OCI-M1 (cell line): ENCODE measurements around the gene TMEM170A.
A peak's percentile ranks its signal among the peaks of the same experiment; 100 is the strongest.
"Not testable (repeated sequence)": the region's sequence is repeated elsewhere in the genome, so short reads cannot be mapped to it uniquely, and the experiment has no call there.

ENCODE experiments used
- DNase-seq: peaks from one replicate; lab custom pipeline; 2025; lab: John Stamatoyannopoulos, UW

TMEM170A gene

DNA sequence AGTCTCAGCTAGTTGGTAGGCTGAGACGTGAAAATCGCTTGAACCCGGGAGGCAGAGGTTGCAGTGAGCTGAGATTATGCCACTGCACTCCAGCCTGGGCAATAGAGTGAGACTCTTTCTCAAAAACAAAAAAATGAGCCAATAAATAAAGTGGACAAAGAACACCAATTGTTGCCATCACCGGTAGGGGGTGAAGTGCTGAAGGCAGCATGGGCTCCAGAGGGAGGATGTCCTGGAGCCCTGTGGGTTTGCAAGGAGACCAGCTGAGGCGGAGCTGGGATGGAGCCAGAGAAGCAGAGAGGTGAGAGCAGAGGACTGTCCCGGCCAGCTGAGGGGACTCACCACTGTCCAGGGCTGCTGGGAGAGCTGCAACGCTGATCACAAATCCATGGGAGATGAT lies 17.0 kb upstream of the TMEM170A start:
- no peak for DNase-seq

DNA sequence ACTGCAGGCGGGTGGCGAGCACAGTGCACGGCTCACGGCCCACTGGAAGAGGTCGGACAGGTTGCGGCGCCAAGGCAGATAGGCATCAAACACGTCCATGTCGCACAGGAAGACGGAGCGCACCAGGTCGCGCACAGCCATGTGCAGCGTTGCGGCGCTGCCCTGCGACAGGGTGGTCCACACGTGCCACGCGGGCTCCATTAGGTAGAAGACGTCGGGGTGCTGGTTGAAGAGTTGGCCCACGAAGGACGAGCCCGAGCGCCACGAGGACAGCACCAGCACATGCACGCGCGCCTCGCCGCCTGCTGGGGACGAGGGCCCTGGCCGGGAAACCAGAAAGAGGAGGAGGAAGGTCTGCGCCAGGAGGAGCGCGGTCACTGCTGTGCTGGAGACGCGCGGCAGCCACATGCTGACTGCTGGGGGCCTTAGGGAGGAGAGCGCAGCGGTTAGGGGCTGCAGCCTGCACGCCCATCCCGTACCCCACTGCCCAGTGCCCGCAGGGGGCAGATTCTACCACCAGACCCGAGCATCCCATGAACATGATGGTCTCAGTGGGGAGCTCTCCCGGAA lies 15.0 kb upstream of the TMEM170A start:
- no peak for DNase-seq

DNA sequence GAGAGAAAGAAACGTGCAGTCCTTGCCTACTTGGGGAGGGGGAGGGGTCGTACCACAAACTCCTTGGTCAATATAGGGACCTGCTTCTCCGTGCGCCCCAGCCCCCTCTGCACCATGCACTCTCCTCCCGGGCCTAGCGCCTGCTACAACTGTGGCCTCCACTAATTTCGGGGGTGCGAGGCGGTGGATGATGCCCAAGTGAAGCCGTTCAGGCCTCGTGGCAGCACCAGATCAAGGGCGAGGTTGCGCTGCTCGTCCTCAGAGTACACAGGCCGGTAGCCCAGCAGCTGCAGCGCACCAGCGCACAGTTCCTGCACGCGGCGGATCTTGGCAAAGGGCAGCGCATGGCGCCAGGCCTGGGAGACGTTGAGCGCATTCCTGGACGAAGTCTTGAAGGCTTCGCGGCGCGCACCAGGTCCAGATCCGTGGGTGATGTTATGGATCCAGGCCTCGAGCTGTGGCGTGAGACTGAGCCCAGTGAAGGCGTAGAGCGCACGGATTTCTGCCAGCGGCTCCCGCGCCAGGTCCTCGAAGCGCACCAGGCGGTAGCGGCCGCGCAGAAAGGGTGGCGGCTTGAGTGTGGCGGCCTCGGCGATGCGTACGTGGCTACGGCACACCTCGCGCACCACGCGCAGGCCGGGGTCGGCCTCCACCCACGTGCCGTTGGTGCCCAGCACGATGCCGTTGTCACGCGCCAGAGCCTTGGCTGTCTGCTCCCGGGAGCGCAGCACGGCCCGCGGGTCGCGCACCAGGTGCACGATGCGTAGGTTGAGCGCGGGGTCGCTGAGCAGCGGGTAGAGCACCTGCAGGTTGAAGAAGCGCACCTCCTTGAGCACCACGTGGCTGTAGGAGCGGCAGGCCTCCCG lies 14.2 kb upstream of the TMEM170A start:
- DNase-seq, result no peak

DNA sequence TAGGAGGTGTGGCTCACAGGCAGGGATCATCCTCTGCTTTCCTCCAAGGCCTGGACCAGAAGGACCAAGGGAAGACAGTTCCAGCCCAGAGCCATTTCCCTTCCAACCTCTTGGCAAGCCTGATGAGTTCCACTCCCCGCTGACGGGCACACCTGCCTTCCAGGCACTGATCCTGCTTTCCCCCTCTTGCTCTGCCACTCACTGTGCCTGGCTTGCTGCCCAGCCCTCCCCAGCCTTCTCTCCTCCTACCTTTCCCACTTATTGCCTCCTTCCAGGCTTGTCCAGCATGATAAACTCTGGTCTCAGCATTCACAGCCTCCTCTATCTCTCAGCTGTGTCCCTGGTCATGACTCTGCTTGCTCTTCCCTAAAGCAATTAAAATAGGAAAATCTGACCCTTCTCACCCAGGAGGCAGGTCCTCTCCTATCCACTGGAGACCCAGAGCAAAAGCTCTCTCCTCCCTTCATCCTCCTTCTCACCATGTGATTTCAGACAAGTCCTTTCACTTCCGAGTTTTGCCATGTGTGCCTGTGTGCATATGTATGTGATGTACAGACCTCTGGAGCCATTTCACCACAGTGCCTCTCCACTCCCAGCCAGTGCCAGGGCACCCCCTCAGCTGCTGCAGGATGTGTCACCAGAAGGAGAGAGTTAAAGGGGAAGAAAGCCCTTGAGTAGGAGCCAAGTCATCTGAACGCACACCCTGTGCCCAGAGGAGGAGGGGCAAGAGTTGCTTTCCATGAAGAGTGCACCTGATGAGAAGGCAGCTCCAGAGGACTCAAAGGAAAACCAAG lies 13.4 kb upstream of the TMEM170A start:
- no peak for DNase-seq

DNA sequence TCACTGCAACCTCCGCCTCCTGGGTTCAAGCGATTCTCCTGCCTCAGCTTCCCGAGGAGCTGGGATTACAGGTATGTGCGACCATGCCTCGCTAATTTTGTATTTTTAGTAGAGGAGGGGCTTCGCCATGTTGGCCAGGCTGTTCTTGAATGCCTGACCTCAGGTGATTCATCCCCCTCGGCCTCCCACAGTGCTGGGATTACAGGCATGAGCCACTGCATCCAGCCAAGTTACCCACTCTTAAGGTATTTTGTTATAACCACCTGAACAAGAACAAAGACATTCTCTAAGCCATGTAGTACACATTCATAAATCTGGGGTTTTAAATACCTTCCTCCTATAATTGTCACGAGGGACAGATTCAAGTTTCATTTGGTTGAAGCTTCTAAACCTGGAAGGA lies 12.3 kb upstream of the TMEM170A start:
- no peak for DNase-seq

DNA sequence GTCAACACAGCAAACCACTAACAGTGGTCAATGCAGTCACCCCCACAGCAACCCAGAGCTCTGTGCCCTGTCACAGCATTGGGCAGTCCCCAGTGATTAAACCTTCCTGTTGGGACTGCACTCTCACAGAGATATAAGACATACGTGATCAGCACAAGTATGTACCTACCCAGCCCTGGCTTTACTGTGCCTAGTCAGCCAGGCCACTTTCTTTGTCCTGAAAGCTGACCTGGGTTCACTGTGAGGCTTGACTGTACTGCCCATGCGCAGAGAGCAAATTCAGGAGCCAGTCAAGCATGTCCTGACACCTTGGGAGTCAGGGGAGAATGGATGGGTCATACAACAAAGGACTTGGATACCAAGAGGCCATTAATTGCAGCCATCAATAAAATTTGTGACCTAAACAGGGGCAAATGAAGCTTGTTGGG lies 10.9 kb upstream of the TMEM170A start:
- DNase-seq, result no peak

DNA sequence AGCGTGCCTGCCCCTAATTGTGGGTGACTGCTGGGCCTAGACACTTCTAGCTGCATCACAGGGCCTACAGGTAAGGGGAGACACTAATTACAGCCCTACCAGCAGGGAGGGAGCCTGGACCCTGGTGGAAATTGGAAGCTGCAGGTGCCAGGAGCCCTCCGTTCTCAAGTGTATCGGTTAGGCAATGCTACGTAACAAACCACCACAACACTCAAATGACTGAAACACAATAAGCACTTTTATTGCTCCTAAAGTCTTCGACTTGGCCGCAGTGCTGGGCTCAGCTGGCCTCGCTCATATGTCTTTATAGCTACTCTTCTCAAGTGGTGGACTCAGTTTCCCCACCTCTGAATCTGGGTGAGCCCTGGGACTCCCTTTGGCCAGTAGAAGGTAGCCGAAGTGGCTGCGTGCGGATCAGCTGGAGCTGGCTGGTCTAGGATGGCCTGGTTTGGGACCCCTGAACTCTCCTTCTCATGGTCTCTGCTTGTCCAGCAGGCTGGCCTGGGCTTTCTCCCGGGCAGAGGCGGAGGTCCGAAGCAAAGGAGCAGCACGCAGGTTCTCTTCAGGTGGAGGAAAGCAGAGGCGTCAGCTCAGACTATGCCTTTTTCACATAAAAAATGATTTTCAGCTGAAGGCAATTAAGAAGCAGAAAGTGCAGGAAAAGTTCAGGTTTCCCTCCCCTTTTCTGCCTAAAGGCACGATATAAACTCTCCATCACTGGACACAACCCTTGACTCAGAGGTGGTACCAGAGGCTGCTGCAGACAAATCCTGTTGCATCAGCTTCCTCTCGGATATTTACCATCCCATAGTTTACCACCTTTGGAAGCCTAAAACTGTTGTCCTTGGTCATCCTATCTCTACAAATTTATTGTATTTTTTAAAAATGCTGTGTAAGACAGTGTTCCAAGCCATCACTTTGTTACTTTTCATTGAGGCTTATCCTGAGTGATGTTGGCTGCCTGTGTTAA lies 8.7 kb upstream of the TMEM170A start:
- no peak for DNase-seq

DNA sequence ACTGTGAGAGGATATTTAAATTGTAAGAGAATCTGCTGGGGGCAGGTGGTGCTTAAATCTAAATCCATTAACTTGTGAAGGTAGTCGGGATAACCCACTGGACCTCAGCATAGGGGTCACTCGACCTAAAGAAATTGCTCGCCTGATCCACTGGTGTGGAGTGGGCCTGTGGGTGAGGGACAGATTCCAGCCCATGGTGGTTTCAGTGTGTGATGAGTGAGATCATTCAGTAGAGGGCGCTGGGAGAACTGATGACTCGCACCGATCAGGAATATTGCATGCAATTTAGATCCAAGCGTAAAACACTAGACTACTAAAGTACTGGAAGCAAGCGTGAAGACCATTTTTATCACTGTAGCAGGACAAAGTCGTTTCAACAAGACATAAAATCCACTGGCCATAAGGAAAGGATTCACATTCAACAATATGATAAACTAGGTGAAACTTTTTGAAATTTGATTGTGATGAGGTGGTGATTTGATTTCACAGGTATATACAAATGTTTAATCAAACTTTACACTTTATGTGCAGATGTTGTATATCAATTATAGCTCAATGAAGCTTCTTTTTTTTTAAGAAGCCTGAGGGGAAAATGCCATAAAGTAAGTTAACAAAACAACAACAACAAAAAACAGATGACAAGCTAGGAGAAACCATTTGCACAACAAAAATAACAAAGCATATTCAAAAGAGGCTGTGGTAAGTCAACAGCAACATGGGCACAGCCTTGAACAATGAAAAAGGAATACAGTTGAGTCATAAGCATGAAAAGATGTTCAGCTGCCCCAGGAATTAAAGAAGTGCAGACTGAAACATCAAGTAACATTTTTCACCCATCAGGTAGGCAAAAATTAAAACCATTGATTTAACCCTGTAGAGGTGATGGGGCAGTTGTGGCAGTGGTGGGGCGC lies 7.5 kb upstream of the TMEM170A start:
- peak; percentile 80 for DNase-seq

DNA sequence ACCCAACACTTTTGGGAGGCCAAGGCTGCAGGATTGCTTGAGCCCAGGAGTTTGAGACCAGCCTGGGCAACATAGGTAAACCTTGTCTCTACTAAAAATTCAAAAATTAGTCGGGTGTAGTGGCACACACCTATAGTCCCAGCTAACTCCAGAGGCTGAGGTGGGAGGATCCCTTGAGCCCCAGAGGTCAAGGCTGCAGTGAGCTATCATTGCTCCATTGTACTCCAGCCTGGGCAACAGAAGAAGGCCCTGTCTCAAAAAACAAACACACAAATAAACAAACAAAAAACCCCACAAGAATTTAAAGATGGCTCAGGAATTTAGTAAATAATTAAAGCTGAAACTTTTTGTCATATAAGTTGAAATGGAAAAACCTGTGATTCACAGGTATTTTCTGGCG lies 2.3 kb upstream of the TMEM170A start:
- DNase-seq, result no peak

DNA sequence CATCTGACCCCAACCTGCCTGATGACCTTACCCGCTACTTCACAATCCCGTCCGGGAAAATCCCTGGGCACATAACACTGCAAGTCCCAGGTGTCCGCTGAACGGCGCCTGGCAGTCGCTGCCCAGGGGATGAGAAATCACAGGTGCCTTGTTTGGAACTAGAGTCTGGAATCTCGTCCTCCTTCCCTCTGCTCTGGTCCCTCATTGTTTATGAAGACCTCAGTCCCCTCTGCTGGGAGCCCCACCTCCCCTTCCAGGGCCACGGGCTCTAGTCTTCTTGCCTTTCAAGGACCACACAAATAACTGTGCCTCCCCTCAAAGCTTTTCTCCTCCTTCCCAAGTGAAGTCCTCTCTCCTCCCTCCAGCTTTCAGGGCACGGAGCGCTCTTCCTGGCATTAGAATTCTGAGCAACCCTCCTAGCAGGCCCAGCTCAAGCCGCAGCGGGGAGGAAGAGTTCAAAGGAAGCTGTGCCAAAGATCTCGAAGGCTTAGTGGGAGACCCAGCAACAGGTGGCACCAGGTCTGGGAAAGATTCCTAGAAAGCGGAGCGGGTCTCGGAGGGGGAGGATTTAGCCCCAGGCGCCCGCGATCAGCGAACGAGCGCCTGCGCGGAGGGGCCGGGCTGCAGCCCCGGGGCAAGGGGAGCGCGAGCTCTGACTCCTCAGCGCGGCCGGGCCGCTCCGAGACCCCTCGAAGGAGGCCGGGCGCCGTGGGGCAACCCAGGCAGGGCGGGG lies 934 bp downstream of the TMEM170A start:
- DNase-seq, result peak; percentile 56

DNA sequence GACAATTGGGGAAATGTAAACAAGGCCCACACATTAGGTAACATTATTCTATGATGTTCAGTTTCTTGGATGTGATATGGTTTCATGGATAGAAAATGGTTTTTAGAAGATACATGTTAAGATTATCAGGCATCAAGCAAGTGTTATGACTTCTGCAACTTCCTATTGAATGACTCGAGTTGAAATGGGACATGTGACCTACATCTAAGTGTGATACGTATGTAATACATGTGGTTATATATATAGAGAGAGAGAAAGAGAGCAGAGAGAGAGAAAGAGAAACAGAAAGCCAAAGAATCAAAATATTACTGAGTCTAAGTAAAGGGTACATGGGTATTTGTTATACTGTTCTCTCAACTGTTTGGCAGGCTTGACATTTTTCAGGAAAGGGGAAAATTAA lies 1.7 kb downstream of the TMEM170A start:
- DNase-seq, result peak; percentile 70

DNA sequence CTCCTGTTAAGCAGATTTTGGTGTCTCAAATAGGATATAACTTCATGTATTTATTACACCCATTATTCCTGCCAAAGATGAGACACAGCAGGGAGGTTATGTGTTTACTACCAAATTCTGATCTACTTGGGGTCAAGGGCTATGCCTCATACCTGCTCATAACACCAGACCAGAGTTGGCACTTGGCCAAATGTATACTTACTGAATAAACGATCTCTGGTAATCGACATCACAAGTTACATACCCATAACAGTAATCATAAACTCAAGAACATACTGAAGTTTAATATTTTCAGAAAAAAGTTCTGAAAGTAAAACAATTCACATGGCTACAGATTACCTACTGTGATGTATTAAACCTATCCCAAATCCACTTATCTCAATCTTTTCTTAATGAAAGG lies 2.9 kb downstream of the TMEM170A start:
- DNase-seq, result no peak

DNA sequence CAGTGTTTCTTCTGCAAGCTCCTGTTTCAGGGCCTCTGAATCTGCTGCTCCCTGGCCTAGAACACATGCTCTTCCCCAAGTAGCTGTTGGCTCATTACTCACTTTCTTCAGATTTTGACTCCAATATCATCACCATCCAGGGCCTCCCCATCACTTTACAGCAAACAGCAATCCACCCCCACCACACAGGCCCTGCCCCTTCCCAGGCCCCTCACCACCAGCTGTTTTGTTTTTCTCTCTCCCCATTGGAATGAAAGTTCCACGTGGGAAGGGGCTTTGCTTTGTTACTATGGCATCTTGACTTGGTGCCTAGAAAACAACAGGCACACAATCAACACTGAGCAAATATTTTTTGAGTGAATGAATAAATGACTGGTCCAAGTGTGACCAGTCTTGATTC lies 4.0 kb downstream of the TMEM170A start:
- no peak for DNase-seq

DNA sequence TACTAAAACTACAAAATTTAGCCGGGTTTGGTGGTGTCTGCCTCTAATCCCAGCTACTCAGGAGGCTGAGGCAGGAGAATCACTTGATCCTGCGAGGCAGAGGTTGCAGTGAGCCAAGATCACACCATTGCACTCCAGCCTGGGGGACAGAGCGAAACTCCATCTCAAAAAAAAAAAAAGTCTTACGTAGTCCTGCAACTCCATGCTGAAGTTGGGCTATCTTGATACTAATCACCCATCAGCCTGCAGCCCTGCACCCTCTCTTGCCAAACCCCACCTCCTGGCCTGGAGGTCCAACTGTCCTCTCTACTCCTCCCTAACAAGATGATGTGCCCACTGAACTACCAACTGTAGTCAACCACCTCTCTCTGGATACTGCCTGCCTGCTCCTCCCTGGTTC lies 4.8 kb downstream of the TMEM170A start:
- no peak for DNase-seq

DNA sequence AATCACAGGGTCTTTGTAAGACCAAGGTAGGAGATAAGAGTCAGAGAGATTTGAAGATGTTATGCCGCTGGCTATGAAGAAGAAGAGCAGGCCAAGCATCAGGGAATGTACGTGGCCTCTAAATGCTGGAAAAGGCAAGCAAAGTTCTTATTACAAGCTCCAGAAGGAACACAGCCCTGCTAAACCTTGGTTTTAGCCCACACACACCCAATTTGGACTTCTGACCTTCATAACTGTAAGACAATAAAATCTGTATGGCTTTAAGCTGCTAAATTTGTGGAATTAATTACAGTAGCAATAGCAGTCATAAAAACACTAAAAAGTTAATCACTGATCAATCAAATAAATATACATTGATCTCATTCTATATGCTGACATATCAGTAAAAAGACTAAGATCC lies 6.0 kb downstream of the TMEM170A start:
- no peak for DNase-seq

DNA sequence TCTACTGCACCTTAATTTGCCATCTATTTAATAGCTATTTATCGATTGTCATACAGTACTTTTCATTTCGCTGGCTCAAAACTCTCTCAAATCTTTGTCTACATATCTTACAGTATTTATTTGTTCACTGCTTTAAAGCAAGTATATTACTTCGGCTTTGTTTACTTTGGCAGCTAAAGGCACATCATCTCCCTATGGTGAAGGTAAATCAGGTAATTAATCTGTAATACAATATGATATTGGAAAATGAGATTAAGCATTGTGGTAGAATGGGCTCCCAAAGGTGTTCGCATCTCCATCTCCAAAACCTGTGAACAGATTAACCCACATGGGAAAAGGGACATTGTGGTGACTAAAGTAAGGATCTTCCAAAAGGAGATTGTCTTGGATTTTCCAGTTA lies 6.5 kb downstream of the TMEM170A start:
- no peak for DNase-seq

DNA sequence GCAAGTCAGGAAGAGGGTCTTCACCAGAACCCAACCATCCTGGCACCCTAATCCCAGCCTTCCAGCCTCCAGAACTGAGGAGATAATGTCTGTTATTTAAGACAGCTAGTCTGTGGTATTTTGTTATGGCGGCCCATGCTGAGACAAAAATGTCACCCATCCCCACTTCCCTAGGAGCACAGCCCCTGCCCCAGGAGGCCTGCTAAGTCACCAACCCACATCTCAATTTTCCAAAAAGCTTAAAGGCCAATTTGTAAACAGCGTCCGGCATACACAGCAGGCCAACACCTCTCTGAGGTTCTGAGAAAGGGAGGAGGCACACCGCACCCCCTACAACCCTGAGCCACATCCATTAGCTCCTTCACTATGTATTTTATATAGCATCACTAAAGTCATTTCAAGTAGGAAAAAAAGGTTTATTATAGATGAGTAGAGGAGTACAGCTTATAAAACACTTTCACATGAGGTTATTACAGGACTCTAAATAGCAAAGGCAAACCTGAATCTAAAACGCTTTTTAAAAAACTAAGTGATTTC lies 6.9 kb downstream of the TMEM170A start:
- DNase-seq, result no peak

DNA sequence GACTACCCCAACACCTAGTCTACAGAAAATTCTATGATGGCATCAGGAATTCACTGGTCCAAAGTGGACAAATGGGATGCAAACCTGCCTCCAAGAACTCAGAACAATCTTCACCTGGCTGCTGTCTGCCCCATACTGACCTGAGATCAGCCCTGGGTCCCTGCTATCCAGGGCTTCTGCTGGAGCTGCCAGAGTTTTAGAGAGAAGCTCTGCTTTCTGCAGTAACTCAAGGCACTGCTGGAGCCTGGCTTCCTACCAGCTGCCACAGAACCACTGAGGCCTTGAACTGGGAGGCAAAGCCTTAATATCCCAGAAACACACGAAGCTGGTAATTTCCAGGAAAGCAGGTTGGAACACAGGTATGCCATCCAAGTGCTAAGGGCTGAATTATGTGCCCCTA lies 7.5 kb downstream of the TMEM170A start:
- no peak for DNase-seq

DNA sequence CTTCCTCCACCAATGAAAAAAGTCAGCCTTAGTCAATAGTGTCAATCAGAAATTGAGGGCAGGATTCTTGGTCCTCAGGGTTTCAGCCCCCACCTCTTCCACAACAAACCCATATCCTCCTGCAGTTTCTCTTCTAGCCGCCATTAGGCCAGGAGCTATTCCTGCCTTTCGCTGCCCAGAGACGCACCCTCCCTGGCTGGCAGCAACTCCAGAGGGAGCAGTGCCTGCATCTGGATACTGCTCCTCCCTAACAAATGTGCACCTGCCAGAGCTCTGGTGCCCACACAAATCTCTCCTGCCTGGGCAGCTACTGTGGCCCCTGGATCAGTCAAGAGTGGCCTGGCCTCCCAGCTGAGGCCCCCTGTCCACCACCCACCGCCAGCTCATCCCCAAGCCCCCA lies 8.0 kb downstream of the TMEM170A start:
- not testable (repeated sequence) for DNase-seq

DNA sequence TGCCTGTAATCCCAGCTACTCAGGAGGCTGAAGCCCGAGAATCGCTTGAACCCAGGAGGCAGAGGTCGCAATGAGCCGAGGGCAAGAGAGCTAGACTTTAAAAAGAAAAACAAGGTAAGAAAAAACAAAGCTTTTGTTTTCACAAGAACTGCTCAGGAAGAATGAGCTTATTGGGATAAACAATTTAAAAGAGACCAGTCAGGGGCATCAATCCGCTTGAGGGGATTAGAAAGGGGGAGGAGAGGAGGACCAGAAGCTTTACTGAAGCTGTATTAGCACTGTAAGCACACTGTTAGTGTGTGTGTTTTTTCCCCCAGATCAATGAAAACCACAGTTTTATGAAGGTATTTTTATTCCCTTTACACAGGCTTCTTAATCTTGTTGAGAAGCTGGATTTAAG lies 8.8 kb downstream of the TMEM170A start:
- no peak for DNase-seq
